Measurements from ENCODE around the gene NHLRC4. TPM values are rescaled to one million over a fixed set of nuclear protein-coding genes. Genes with fewer than 3 reads are reported as not detected.

Gene NHLRC4
- polyA plus RNA-seq, 1 donor (not counting 4 experiments of a cell fraction or from before 2014, with no cell fraction given) = 0.10 TPM

- Histone ChIP-seq H3K9me3 (ENCODE audit: control insufficient read depth, low read depth, low read length) (no peaks in the 10 kb centered on the region), H3K79me2 (ENCODE audit: control insufficient read depth, insufficient read depth, low read length) (peaks cover 19% of the 10 kb centered on the region), H3K9ac (ENCODE audit: control insufficient read depth, extremely low read depth, insufficient read depth, low read length) (no peak overlapping the region), H3K36me3 (ENCODE audit: control insufficient read depth in 2 of 2, extremely low read depth in 1 of 2, insufficient read depth in 2 of 2, low read length in 2 of 2) (peaks cover 8 to 14% of the 10 kb centered on the region in 2 experiments), H2AFZ (ENCODE audit: control insufficient read depth, low read length) (no peak overlapping the region), H3K4me2 (ENCODE audit: control insufficient read depth, extremely low read depth, insufficient read depth, low read depth, low read length) (no peak overlapping the region), H3K4me3 (ENCODE audit: control insufficient read depth in 2 of 3, extremely low read depth in 1 of 3, insufficient read depth in 2 of 3, low read depth in 1 of 3, low read length in 3 of 3) (no peak overlapping the region), H3K27me3 (ENCODE audit: control insufficient read depth, extremely low read depth, insufficient read depth, low read length) (no peaks in the 10 kb centered on the region), H4K20me1 (ENCODE audit: control insufficient read depth, extremely low read depth, insufficient read depth, low read length) (peaks cover 18% of the 10 kb centered on the region), H3K4me1 (ENCODE audit: control insufficient read depth, extremely low read depth, insufficient read depth, low read length) (peaks cover 12% of the 10 kb centered on the region), H3K27ac (ENCODE audit: control insufficient read depth, insufficient read depth, low read length) (no peak overlapping the region), H3K9me1 (ENCODE audit: control insufficient read depth, extremely low read depth, insufficient read depth, low read length) (no peaks in the 10 kb centered on the region)
- dilution Hi-C loops (cut with MboI; ENCODE audit: extremely low pct_ligation_motif_present, low sequenced_read_pairs) = no loop called here
- FAIRE-seq (no peak), DNase-seq (ENCODE audit: low read depth, low spot score) (no peak)
- TF ChIP-seq CTCF (optimal IDR thresholded peaks at IDR 0.05 in 1 of 3, IDR thresholded peaks at IDR 0.05 in 1 of 3, conservative IDR thresholded peaks at IDR 0.05 in 1 of 3; ENCODE audit: extremely low read depth in 1 of 3, insufficient read depth in 2 of 3, low read length in 3 of 3) (no peak), EZH2 (IDR thresholded peaks at IDR 0.05; ENCODE audit: low read length) (no peak)
These were observed 15.6 kb upstream of the NHLRC4 start for GRCh38 chr16:551210-551609.

- no peak overlapping the region for H3K27ac ChIP-seq (ENCODE audit: control insufficient read depth, insufficient read depth, low read length)
- H4K20me1 ChIP-seq (ENCODE audit: control insufficient read depth, extremely low read depth, insufficient read depth, low read length) = peaks cover 9% of the 10 kb centered on the region
- FAIRE-seq (no peak), DNase-seq (ENCODE audit: low read depth, low spot score) (no peak)
- peaks cover 13% of the 10 kb centered on the region for H3K79me2 ChIP-seq (ENCODE audit: control insufficient read depth, insufficient read depth, low read length)
- H3K9me3 ChIP-seq (ENCODE audit: control insufficient read depth, low read depth, low read length) = no peaks in the 10 kb centered on the region
- dilution Hi-C loops (cut with MboI; ENCODE audit: extremely low pct_ligation_motif_present, low sequenced_read_pairs) = no loop called here
- H3K4me2 ChIP-seq (ENCODE audit: control insufficient read depth, extremely low read depth, insufficient read depth, low read depth, low read length) = no peak overlapping the region
- H3K27me3 ChIP-seq (ENCODE audit: control insufficient read depth, extremely low read depth, insufficient read depth, low read length) = no peaks in the 10 kb centered on the region
- H3K4me1 ChIP-seq (ENCODE audit: control insufficient read depth, extremely low read depth, insufficient read depth, low read length) = peaks cover 12% of the 10 kb centered on the region
- no peak overlapping the region for H3K4me3 ChIP-seq (ENCODE audit: control insufficient read depth in 2 of 3, extremely low read depth in 1 of 3, insufficient read depth in 2 of 3, low read depth in 1 of 3, low read length in 3 of 3)
- H3K36me3 ChIP-seq (ENCODE audit: control insufficient read depth in 2 of 2, extremely low read depth in 1 of 2, insufficient read depth in 2 of 2, low read length in 2 of 2) = peaks cover 8 to 14% of the 10 kb centered on the region in 2 experiments
- H3K9ac ChIP-seq (ENCODE audit: control insufficient read depth, extremely low read depth, insufficient read depth, low read length) = no peak overlapping the region
- H2AFZ ChIP-seq (ENCODE audit: control insufficient read depth, low read length) = no peak overlapping the region
- no peak for TF ChIP-seq EZH2 (IDR thresholded peaks at IDR 0.05; ENCODE audit: low read length)
- TF ChIP-seq CTCF (optimal IDR thresholded peaks at IDR 0.05 in 1 of 3, IDR thresholded peaks at IDR 0.05 in 1 of 3, conservative IDR thresholded peaks at IDR 0.05 in 1 of 3; ENCODE audit: extremely low read depth in 1 of 3, insufficient read depth in 2 of 3, low read length in 3 of 3) = no peak
- H3K9me1 ChIP-seq (ENCODE audit: control insufficient read depth, extremely low read depth, insufficient read depth, low read length) = no peaks in the 10 kb centered on the region
These were observed 14.6 kb upstream of the NHLRC4 start for GRCh38 chr16:552171-552570.
